ENCODE results near the gene SPATA32.

Gene SPATA32

DNA sequence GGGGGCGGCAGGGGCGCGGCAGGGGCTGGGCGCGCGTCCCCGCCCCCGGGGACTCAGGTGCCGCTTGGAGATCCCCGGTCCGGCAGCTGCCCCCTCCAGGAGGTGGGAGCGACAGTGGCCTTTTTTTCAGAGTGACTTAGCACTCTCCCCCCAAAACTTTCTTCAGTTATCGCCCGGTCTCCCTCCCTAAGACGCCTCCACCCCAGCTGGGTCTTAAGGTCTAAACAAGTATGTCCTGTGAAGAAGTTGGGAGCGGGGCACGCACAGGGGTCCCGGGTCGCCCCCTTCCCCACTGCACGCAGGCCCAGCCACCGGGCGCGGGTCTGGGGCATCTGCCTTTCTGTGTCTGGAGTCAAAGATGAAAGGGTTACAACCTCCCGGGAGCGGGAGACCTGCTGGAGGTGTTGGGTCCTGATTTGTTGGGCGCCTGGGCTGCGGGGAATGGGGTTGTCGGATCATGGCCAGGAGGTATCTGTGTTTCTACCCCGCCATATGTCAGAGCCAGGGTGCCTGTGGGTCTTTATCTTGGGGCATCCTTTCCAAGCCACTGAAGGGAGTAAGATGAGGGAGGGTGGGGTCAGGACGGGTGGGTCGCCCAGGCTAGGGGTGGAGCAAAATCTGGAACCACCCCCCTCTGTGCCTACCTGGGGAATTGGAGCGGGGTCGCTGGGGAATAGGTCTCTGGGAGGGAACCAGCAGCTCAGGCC, 39.5 kb downstream of the SPATA32 start:
- peaks cover 0 to 30% (median 12%) of the 10 kb centered on the region in 11 experiments; a peak in 8 of 22 replicates for H4K20me1 ChIP-seq
- H3K4me2 ChIP-seq: peak overlapping the region; percentile 98 to 100 (median 100)
- H3K27me3 ChIP-seq: no peaks in the 10 kb centered on the region
- peak overlapping the region; percentile 90 to 100 (median 99) for H3K27ac ChIP-seq
- peak overlapping the region; percentile 93 to 100 (median 98) for H3K4me3 ChIP-seq
- no peaks in the 10 kb centered on the region for H3K9me3 ChIP-seq (replicated peaks in 1 of 11)
- peak overlapping the region; percentile 90 to 99 (median 97) for H3K9ac ChIP-seq
- no peak for TF ChIP-seq Cebpa-rat (IDR thresholded peaks at IDR 0.05)
- H3K36me3 ChIP-seq: peaks cover 0 to 52% (median 18%) of the 10 kb centered on the region in 11 experiments; a peak in 14 of 22 replicates
- H3K4me1 ChIP-seq: peaks cover 62 to 76% (median 71%) of the 10 kb centered on the region in 10 experiments

DNA sequence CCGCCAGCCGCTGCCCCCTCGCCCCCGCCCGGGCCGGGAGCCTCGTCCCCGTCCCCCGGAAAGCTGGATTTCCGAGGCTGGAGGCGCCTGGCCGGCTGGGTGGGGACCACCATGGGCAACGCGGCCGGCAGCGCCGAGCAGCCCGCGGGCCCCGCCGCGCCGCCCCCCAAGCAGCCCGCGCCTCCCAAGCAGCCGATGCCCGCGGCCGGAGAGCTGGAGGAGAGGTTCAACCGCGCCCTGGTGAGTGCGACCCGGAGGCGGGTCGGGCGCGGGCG, 39.9 kb downstream of the SPATA32 start:
- Histone ChIP-seq H3K36me3 (peaks cover 0 to 56% (median 18%) of the 10 kb centered on the region in 11 experiments; a peak in 15 of 22 replicates), H3K9me3 (replicated peaks in 1 of 11) (no peaks in the 10 kb centered on the region), H3K9ac (peak overlapping the region; percentile 90 to 99 (median 97)), H4K20me1 (peaks cover 0 to 35% (median 12%) of the 10 kb centered on the region in 11 experiments; a peak in 9 of 22 replicates), H3K27me3 (no peaks in the 10 kb centered on the region), H3K4me3 (peak overlapping the region; percentile 93 to 100 (median 98)), H3K27ac (peak overlapping the region; percentile 90 to 100 (median 99)), H3K4me2 (peak overlapping the region; percentile 98 to 100 (median 100); a peak in 21 of 22 replicates), H3K4me1 (peaks cover 62 to 76% (median 71%) of the 10 kb centered on the region in 10 experiments)
- no peak for TF ChIP-seq Cebpa-rat (IDR thresholded peaks at IDR 0.05)

DNA sequence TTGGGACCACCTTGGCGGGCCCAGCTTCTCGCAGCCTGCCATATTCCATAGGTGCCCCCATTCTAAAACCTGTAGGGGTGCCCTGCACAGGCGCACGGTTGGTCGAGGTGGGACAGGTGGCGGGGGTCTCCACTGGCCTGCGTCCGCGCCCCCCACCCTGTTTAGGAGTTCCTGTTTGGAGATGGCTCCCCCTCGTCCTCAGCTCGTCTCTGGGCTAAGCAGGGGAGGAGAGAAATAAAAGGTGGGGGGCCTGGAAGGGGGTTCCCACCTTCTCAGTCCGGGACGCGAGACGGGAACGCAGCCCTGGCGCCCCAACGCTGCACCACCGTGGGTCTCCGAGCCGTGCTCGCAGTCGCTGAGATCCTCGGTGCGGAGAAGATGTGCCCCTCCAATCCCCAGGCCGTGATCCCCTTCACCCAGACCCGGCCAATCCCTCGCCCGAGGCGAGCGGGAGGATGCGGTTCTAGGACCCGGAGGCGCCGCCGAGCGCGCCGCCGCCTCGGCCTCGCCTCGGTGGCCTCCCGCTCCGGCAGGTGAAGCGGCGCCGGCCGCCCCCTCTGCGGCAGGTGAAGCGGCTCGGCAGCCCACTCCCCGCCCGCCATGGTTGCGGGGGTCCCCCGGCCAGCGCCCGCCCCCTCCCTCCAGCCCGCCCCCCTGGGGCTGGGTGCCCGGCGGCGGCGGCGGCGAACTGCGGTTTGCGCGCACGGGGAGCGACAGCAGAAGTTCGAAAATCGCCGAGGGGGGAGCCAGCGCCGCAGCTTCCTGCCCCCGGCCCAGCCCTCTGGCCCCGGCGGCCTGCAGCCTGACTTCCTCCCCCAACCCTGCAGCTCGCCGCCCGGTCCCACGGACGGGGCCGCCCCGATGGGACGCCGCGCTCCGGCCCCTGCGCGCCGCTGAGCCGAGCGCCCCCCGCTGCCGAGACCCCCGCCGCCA, 40.5 kb downstream of the SPATA32 start, which contains the start of gene FMNL1:
FMNL1 (plus strand) TSS at position 805 of the 933 bp plus-strand sequence. CDS start 240 bp downstream, outside the sequence.
- Histone ChIP-seq H4K20me1 (peaks cover 0 to 41% (median 12%) of the 10 kb centered on the region in 11 experiments; a peak in 9 of 22 replicates), H3K9ac (peak within 1 kb of the TSS; percentile 90 to 99 (median 97)), H3K4me1 (peaks cover 58 to 76% (median 66%) of the 10 kb centered on the region in 10 experiments), H3K27me3 (no peaks in the 10 kb centered on the region), H3K36me3 (peaks cover 0 to 62% (median 24%) of the 10 kb centered on the region in 11 experiments; a peak in 15 of 22 replicates), H3K4me2 (peak within 1 kb of the TSS; percentile 98 to 100 (median 100)), H3K9me3 (replicated peaks in 1 of 11) (no peaks in the 10 kb centered on the region), H3K27ac (peak within 1 kb of the TSS; percentile 90 to 100 (median 99)), H3K4me3 (peak within 1 kb of the TSS; percentile 93 to 100 (median 98))
- TF ChIP-seq Cebpa-rat (IDR thresholded peaks at IDR 0.05): no peak

DNA sequence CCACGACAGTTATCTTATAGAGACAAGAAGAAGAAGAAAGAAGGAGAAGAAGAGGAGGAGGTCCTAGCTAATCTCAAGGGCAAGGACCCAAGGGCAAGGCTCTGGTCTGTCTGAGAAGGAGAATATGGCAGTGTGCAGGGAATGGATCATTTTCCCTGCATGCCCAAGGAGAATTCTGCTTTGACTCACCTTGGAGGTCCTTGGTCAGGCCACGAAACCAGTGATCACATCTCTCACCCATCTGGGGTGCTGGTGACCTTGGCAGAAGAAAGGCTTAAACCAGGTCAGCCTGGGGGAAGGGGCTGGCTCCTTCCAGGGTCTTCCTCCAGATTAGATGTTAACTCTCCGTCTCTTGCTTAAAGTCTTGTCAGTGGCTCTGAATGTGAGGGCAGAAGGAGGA, 41.8 kb downstream of the SPATA32 start:
- Histone ChIP-seq H3K36me3 (peaks cover 0 to 74% (median 37%) of the 10 kb centered on the region in 11 experiments; a peak in 17 of 22 replicates), H3K9me3 (replicated peaks in 1 of 11) (no peaks in the 10 kb centered on the region), H3K27me3 (no peaks in the 10 kb centered on the region), H4K20me1 (peaks cover 0 to 54% (median 12%) of the 10 kb centered on the region in 11 experiments; a peak in 10 of 22 replicates), H3K9ac (peak overlapping the region; percentile 90 to 99 (median 97)), H3K4me3 (peak overlapping the region in 9 of 10 experiments; percentile 93 to 100 (median 98); a peak in 17 of 20 replicates), H3K4me1 (peaks cover 47 to 65% (median 56%) of the 10 kb centered on the region in 10 experiments), H3K27ac (peak overlapping the region in 10 of 11 experiments; percentile 31 to 100 (median 99); a peak in 17 of 22 replicates), H3K4me2 (peak overlapping the region; percentile 96 to 100 (median 99))
- TF ChIP-seq Cebpa-rat (IDR thresholded peaks at IDR 0.05): no peak

DNA sequence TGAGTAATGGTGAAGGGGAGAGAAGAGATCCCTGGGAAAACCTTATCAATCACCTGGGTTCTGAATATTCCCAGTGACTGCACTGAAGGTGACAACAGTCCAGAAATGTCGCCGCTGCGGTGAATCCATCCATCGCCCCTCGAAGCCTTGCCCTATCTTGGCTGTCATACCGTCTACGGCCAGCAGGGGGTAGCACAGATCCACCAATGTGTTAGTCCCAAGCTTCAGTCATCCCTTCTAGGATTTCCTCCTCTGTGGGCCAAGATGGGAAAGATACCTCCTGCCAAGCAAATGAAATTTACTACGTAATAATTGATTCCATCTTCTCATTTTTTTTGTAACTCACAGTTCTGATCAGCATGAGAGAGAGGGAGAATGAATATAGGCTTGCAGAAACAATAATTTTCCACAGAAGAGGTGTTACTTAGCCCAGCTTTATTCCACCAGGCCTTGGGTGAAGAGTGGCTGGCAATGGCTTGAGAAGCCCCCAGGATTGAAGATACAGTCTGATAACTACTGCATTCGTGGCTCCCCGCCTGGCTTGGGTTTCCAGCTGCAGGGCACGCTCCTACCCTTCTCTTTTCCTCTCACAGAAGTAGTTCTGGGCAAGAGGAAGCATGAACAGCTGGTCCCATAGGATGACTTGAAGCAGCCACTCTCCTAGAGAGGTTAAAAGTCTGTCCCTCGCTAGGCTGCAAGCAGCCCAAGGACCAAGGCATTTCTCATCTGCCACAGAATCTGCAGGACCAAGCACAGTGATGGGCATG, 42.8 kb downstream of the SPATA32 start:
- Histone ChIP-seq H3K9ac (peak overlapping the region in 10 of 11 experiments; percentile 26 to 99 (median 96); a peak in 17 of 22 replicates), H3K27me3 (no peaks in the 10 kb centered on the region), H4K20me1 (peaks cover 0 to 64% (median 12%) of the 10 kb centered on the region in 11 experiments; a peak in 11 of 22 replicates), H3K4me3 (peak overlapping the region in 8 of 10 experiments; percentile 93 to 100 (median 98); a peak in 16 of 20 replicates), H3K4me1 (peaks cover 37 to 55% (median 46%) of the 10 kb centered on the region in 10 experiments), H3K9me3 (replicated peaks in 1 of 11) (no peaks in the 10 kb centered on the region), H3K36me3 (peaks cover 0 to 74% (median 45%) of the 10 kb centered on the region in 11 experiments; a peak in 17 of 22 replicates), H3K4me2 (peak overlapping the region; percentile 96 to 100 (median 99)), H3K27ac (peak overlapping the region in 8 of 11 experiments; percentile 8 to 100 (median 76); a peak in 16 of 22 replicates)
- no peak for TF ChIP-seq Cebpa-rat (IDR thresholded peaks at IDR 0.05)
